ENCODE results near the gene KLHL17. TPM values are rescaled to one million over a fixed set of nuclear protein-coding genes. Genes with fewer than 3 reads are reported as not detected.

Gene KLHL17
- total RNA-seq, 1 experiment from 2014 or later, result 41.4 TPM

DNA sequence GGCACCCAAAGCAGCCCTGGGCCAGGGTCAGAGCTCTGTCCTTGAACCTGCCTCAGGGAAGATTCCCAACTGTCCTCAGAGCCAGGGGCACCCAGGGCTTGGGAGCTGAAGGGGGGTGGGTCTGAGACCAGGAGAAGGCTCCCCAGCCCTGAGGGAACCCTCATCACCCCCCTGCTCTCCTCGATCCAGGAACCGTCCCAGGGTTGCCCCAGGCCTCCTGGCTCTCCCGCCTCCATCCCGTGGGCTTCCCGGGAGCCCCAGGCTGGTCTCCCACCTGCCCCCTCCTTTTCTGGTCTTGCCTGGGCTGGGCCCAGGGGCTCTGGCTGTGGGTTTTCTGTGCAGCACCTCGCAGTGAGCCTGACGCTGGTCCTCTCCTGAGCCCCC, 43.3 kb upstream of the KLHL17 start:
- Histone ChIP-seq H3K4me1 (ENCODE audit: insufficient read depth, low read length) (no peaks in the 10 kb centered on the region), H2BK120ac (ENCODE audit: low read depth, low read length, poor library complexity, severe bottlenecking) (no peak overlapping the region), H3K4me2 (ENCODE audit: insufficient read depth, insufficient read length, low read length) (no peak overlapping the region), H3K23me2 (ENCODE audit: insufficient read length, low read depth, low read length, poor library complexity, severe bottlenecking) (no peaks in the 10 kb centered on the region), H4K91ac (ENCODE audit: insufficient read length, low read depth, low read length) (no peak overlapping the region), H3K56ac (ENCODE audit: insufficient read length, low read depth, low read length) (no peak overlapping the region), H3K79me2 (ENCODE audit: insufficient read depth, low read length) (no peaks in the 10 kb centered on the region), H3K27me3 (ENCODE audit: insufficient read depth, low read length) (peaks cover 23% of the 10 kb centered on the region), H4K8ac (replicated peaks; ENCODE audit: insufficient read length, low read depth, low read length) (no peak overlapping the region), H2BK15ac (ENCODE audit: low read depth, low read length) (no peak overlapping the region), H2BK5ac (ENCODE audit: insufficient read length, low read length) (no peak overlapping the region), H2BK20ac (ENCODE audit: low read depth, low read length, poor library complexity, severe bottlenecking) (no peak overlapping the region), H3T11ph (ENCODE audit: low read length) (no peak overlapping the region), H4K20me1 (ENCODE audit: control insufficient read depth, insufficient read depth, insufficient read length) (peaks cover 6% of the 10 kb centered on the region), H3K14ac (ENCODE audit: insufficient read depth, low read length) (no peak overlapping the region), H3K9me3 (ENCODE audit: control insufficient read depth, low read depth, low read length) (no peaks in the 10 kb centered on the region), H3K4ac (ENCODE audit: low read depth, low read length) (no peak overlapping the region), H3K23ac (ENCODE audit: insufficient read length, low read depth, low read length) (no peak overlapping the region), H3K79me1 (ENCODE audit: insufficient read depth, low read depth, low read length, poor library complexity, severe bottlenecking) (no peaks in the 10 kb centered on the region), H2AFZ (ENCODE audit: low read length) (no peak overlapping the region), H4K5ac (ENCODE audit: insufficient read length, low read depth, low read length) (no peak overlapping the region), H3K18ac (ENCODE audit: insufficient read length, low read depth, low read length) (no peak overlapping the region), H2BK12ac (ENCODE audit: insufficient read length, low read depth, low read length) (no peak overlapping the region), H3K9ac (ENCODE audit: extremely low read depth, insufficient read length, low read length) (no peak overlapping the region), H3K27ac (ENCODE audit: insufficient read length, low read depth, low read length) (no peak overlapping the region), H2AK5ac (ENCODE audit: insufficient read length, low read length) (no peak overlapping the region)
- TF ChIP-seq, protein P1, sequence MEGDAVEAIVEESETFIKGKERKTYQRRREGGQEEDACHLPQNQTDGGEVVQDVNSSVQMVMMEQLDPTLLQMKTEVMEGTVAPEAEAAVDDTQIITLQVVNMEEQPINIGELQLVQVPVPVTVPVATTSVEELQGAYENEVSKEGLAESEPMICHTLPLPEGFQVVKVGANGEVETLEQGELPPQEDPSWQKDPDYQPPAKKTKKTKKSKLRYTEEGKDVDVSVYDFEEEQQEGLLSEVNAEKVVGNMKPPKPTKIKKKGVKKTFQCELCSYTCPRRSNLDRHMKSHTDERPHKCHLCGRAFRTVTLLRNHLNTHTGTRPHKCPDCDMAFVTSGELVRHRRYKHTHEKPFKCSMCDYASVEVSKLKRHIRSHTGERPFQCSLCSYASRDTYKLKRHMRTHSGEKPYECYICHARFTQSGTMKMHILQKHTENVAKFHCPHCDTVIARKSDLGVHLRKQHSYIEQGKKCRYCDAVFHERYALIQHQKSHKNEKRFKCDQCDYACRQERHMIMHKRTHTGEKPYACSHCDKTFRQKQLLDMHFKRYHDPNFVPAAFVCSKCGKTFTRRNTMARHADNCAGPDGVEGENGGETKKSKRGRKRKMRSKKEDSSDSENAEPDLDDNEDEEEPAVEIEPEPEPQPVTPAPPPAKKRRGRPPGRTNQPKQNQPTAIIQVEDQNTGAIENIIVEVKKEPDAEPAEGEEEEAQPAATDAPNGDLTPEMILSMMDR (conservative IDR thresholded peaks at IDR 0.05), result no peak
- no peak overlapping the region for H3K4me3 Mint-ChIP-seq
- no peak overlapping the region for H3K27ac Mint-ChIP-seq
- no peak for DNase-seq
- H3K9me3 Mint-ChIP-seq, result peaks cover 0 to 5% of the 10 kb centered on the region in 2 experiments; a peak in 2 of 5 replicates
- peaks cover 17 to 22% of the 10 kb centered on the region in 2 experiments for H3K4me1 Mint-ChIP-seq
- H3K36me3 Mint-ChIP-seq (ENCODE audit: insufficient read depth in 1 of 3, low read depth in 3 of 3), result peaks cover 0 to 4% (median 0%) of the 10 kb centered on the region in 3 experiments; a peak in 4 of 7 replicates
- WGBS (ENCODE audit: extremely low coverage, insufficient read length, low lambda C conversion rate), result no CpG with 5 or more reads among the region's 7 CpGs
- peaks cover 99% of the 10 kb centered on the region for H3K27me3 Mint-ChIP-seq (ENCODE audit: low read depth)

Data from H9 (cell line).